Measurements from ENCODE around the gene RANGRF.

Gene RANGRF

GRCh38 chr17:8315764-8316217 lies 27.3 kb downstream of the RANGRF start:
- DNase-seq: no peak

GRCh38 chr17:8318010-8318935 lies 29.8 kb downstream of the RANGRF start:
- no peak for DNase-seq

GRCh38 chr17:8320262-8320661 lies 31.8 kb downstream of the RANGRF start:
- DNase-seq: no peak

- DNase-seq: no peak
Observed at GRCh38 chr17:8320990-8321389, 32.5 kb downstream of the RANGRF start.

- DNase-seq: no peak
Observed at GRCh38 chr17:8322061-8322460, 33.6 kb downstream of the RANGRF start.

GRCh38 chr17:8324132-8324531 lies 35.7 kb downstream of the RANGRF start:
- DNase-seq: no peak

GRCh38 chr17:8324923-8325322 lies 36.5 kb downstream of the RANGRF start:
- no peak for DNase-seq

- no peak for DNase-seq
Observed at GRCh38 chr17:8326511-8327302, 38.2 kb downstream of the RANGRF start.

- DNase-seq: no peak
Observed at GRCh38 chr17:8327303-8327649, 38.8 kb downstream of the RANGRF start.

GRCh38 chr17:8332128-8332527 lies 43.7 kb downstream of the RANGRF start:
- DNase-seq: no peak

GRCh38 chr17:8332688-8333087 lies 44.2 kb downstream of the RANGRF start:
- DNase-seq: no peak

- DNase-seq: no peak
Observed at GRCh38 chr17:8333281-8333680, 44.8 kb downstream of the RANGRF start.

GRCh38 chr17:8337802-8338752 lies 49.6 kb downstream of the RANGRF start:
- DNase-seq: no peak

GRCh38 chr17:8338753-8339140 lies 50.3 kb downstream of the RANGRF start:
- no peak for DNase-seq

GRCh38 chr17:8339540-8339939 lies 51.1 kb downstream of the RANGRF start, which contains the start of gene ODF4:
Gene ODF4 (plus strand): TSS chr17:8339840. CDS start chr17:8340052, 212 bp downstream.
- no peak for DNase-seq
